Activated T-cell treated with anti-CD3 and anti-CD28 coated beads, Interleukin-2, amount 50 U/mL, for 24 hours (primary cell): ENCODE measurements around the gene GALK1.

Experiments used
- DNase-seq: peaks from one replicate; pipeline ENCODE4 v3.0.0-alpha.2; 2020
- H3K27ac Mint-ChIP-seq: 2 replicates; pipeline ENCODE4 v1.8.0; 2020; ENCODE audit warnings: mild to moderate bottlenecking, mixed read lengths
- H3K27me3 Mint-ChIP-seq: 2 replicates; pipeline ENCODE4 v1.8.0; 2020; ENCODE audit warnings: mixed read lengths
- H3K36me3 Mint-ChIP-seq: 2 replicates; pipeline ENCODE4 v1.8.0; 2020; ENCODE audit warnings: low read depth, mixed read lengths
- H3K4me1 Mint-ChIP-seq: 2 replicates; pipeline ENCODE4 v1.8.0; 2020; ENCODE audit warnings: low read depth, mixed read lengths
- H3K4me3 Mint-ChIP-seq: 2 replicates; pipeline ENCODE4 v1.8.0; 2020; ENCODE audit warnings: mild to moderate bottlenecking, moderate library complexity, mixed read lengths
- H3K9me3 Mint-ChIP-seq: 2 replicates; pipeline ENCODE4 v1.8.0; 2020; ENCODE audit warnings: mixed read lengths

Gene GALK1

GRCh38 chr17:75721463-75722011 lies 43.5 kb downstream of the GALK1 start:
- H3K4me3 Mint-ChIP-seq: no peak overlapping the region
- no peaks in the 10 kb centered on the region for H3K9me3 Mint-ChIP-seq
- H3K36me3 Mint-ChIP-seq: no peaks in the 10 kb centered on the region
- DNase-seq: no peak
- peaks cover 13% of the 10 kb centered on the region for H3K27me3 Mint-ChIP-seq
- H3K4me1 Mint-ChIP-seq: peaks cover 3% of the 10 kb centered on the region
- no peak overlapping the region for H3K27ac Mint-ChIP-seq

GRCh38 chr17:75720656-75721462 lies 44.1 kb downstream of the GALK1 start, which contains the start of gene ITGB4:
ITGB4 (plus strand) TSS chr17:75721459; CDS start chr17:75724704, 3,245 bp downstream.
- Mint-ChIP-seq H3K4me3 (peak within 1 kb of the TSS; percentile 64), H3K36me3 (no peaks in the 10 kb centered on the region), H3K4me1 (peaks cover 3% of the 10 kb centered on the region), H3K27ac (no peak within 1 kb of the TSS), H3K27me3 (peaks cover 16% of the 10 kb centered on the region), H3K9me3 (no peaks in the 10 kb centered on the region)
- DNase-seq: peak; percentile 62

GRCh38 chr17:75719732-75720131 lies 45.3 kb downstream of the GALK1 start:
- no peak overlapping the region for H3K4me3 Mint-ChIP-seq
- H3K36me3 Mint-ChIP-seq: no peaks in the 10 kb centered on the region
- DNase-seq: no peak
- H3K27ac Mint-ChIP-seq: no peak overlapping the region
- H3K27me3 Mint-ChIP-seq: peaks cover 17% of the 10 kb centered on the region
- peaks cover 3% of the 10 kb centered on the region for H3K4me1 Mint-ChIP-seq
- H3K9me3 Mint-ChIP-seq: no peaks in the 10 kb centered on the region

GRCh38 chr17:75712446-75712845 lies 52.5 kb downstream of the GALK1 start:
- Mint-ChIP-seq H3K9me3 (no peaks in the 10 kb centered on the region), H3K27ac (no peak overlapping the region), H3K4me1 (no peaks in the 10 kb centered on the region), H3K36me3 (peaks cover 14% of the 10 kb centered on the region), H3K27me3 (peaks cover 6% of the 10 kb centered on the region), H3K4me3 (no peak overlapping the region)
- DNase-seq: no peak
